ENCODE results near the gene ZPLD1.

Gene ZPLD1

DNA sequence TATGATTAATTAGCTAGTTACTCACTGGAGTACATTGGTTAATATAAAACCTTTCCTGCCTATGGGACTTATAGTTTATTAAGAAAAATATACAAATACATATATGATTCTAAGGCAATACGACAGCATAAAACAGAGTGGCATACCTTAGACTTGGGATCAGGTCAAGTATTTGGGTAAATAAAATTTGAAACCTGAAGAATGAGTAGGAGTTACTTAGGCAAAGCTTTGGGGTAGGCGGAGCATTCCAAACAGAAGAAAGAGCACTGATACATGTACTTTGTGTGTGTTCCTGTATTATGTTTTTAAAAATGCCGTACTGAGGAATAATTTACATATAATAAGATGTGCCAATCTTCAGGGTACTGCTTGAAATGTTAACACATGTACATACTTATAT lies 15.1 kb downstream of the ZPLD1 start:
- H3K9me3 Mint-ChIP-seq = no peaks in the 10 kb centered on the region
- no peak overlapping the region for H3K4me3 Mint-ChIP-seq
- no peaks in the 10 kb centered on the region for H3K36me3 Mint-ChIP-seq
- no peak for ATAC-seq
- peaks cover 6% of the 10 kb centered on the region for H3K4me1 Mint-ChIP-seq
- H3K27ac Mint-ChIP-seq = no peak overlapping the region
- no peaks in the 10 kb centered on the region for H3K27me3 Mint-ChIP-seq

DNA sequence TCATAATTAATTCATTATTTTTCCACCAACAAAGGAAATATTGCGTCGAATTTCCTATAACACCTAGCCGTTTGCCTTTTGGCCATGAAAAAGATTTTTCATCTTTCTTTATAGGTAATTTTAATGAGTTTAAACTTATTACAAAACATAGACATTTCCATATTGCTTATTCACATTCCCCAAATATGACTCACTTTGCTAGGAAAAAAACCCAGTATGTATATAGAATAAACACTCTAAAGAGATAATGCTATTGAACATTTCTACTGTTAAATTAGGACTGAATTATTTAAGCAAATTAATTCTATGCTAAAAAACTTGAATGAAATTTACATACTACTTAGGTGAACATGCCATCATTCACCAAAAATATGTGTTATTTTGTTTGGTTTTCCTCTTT lies 16.2 kb downstream of the ZPLD1 start:
- Mint-ChIP-seq H3K4me3 (no peak overlapping the region), H3K36me3 (no peaks in the 10 kb centered on the region), H3K4me1 (peaks cover 6% of the 10 kb centered on the region), H3K27me3 (no peaks in the 10 kb centered on the region), H3K9me3 (no peaks in the 10 kb centered on the region), H3K27ac (no peak overlapping the region)
- ATAC-seq = no peak

DNA sequence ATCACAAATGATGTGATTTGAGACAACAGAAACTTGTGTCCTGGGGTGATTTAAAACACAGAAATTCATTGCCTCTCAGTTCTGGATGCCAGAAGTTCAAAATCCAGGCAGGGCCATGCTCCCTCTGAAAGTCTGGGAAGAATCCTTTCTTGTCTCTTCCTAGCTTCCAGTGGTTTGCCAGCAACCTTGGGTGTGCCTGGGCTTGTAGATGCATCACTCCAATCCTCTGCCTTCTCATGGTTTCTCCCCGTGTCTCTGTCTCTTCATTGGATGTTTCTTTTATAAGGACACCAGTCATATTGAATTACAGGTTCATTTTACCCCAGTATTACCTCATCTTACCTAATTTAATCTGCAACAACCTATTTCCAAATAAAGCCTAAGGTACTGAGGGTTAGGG lies 16.7 kb downstream of the ZPLD1 start:
- peaks cover 6% of the 10 kb centered on the region for H3K4me1 Mint-ChIP-seq
- ATAC-seq = no peak
- no peak overlapping the region for H3K27ac Mint-ChIP-seq

DNA sequence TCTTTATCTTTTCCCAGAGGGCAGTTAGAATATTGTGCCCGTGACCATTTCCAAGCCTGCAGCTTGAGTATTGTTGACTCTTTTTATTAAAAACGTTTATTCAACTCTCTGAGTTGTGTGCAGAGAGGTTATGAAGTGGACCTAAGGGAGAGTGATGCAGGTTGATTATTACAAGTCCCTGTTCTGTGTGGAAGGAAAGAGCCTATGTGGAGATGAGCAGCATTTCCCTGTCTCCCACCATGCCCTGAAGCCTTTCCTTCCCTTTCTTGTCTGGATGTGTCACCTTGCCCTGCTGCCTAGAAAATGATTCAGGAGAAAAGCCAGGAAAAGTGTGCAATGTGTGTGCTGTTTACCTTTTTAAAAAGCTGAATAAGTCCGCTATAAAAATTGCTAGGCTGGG lies 19.4 kb downstream of the ZPLD1 start:
- Mint-ChIP-seq H3K36me3 (no peaks in the 10 kb centered on the region), H3K27ac (no peak overlapping the region)
- no peak for ATAC-seq

More for the DNA sequence above, 16.7 kb downstream of the ZPLD1 start:
- H3K36me3 Mint-ChIP-seq = no peaks in the 10 kb centered on the region
- H3K9me3 Mint-ChIP-seq = no peaks in the 10 kb centered on the region
- no peaks in the 10 kb centered on the region for H3K27me3 Mint-ChIP-seq
- H3K4me3 Mint-ChIP-seq = no peak overlapping the region

DNA sequence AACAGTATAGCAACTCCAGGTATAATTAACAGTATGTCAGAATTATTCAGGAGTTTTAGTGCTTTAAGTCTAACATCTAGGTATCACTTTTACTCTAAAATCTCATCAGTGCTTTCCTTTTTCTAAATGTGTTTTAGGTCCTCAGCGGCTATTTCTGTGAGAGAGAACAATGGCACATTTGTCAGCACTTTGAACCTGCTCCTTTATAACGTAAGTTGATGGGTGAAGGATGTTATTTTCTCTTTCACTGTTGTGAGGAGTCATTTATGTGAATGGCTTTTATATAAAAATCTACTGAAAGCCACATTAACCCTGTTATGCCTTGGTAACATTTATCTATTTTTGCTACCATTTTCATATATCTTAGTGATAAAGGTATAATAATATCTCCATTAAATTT lies 22.8 kb downstream of the ZPLD1 start:
- Mint-ChIP-seq H3K4me3 (no peak overlapping the region), H3K27me3 (peaks cover under 1% of the 10 kb centered on the region), H3K27ac (no peak overlapping the region), H3K36me3 (no peaks in the 10 kb centered on the region), H3K4me1 (no peaks in the 10 kb centered on the region), H3K9me3 (no peaks in the 10 kb centered on the region)
- no peak for ATAC-seq

More for the DNA sequence above, 19.4 kb downstream of the ZPLD1 start:
- peaks cover 2% of the 10 kb centered on the region for H3K4me1 Mint-ChIP-seq
- H3K27me3 Mint-ChIP-seq = no peaks in the 10 kb centered on the region
- no peaks in the 10 kb centered on the region for H3K9me3 Mint-ChIP-seq
- H3K4me3 Mint-ChIP-seq = no peak overlapping the region

DNA sequence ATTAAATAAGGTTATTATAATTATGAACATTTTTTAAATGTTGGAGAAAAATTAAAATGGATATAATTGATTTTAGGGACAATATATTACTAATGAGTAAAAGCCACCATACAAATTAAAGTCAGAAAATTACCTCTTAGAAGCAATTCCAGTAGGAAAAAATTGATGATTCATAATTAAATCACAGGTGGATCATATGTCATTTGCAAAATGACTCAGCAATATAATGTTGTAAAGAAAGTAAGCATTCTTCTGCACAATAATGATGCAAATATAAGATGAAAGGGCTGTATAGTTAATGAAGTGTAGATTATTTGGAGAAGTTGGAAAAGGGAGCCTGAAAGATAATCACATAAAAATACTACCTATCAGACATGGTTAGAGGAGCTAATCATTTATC lies 25.8 kb downstream of the ZPLD1 start:
- peaks cover 16% of the 10 kb centered on the region for H3K27me3 Mint-ChIP-seq
- no peaks in the 10 kb centered on the region for H3K9me3 Mint-ChIP-seq
- no peak for ATAC-seq
- no peak overlapping the region for H3K27ac Mint-ChIP-seq
- no peak overlapping the region for H3K4me3 Mint-ChIP-seq
- no peaks in the 10 kb centered on the region for H3K36me3 Mint-ChIP-seq
- H3K4me1 Mint-ChIP-seq = no peaks in the 10 kb centered on the region

DNA sequence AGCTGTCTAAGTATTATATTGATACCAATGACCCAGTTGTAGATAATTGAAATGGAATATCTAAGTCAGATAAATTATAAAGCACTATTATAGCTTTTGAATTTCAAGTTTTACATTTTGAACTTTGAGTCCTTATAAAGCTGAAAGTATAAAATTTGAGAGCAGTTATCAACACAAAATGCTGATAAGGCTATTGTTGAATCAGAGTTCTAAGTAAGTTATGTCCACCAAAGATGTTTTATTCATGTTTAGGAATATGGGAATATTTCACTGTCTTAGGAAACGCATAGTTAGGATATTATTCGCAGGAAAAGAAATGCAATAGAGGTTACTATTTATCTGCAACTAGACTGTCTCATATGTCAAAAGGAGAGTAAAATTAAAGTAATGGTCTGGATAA lies 29.4 kb downstream of the ZPLD1 start:
- H3K36me3 Mint-ChIP-seq = no peaks in the 10 kb centered on the region
- no peak overlapping the region for H3K27ac Mint-ChIP-seq
- no peak for ATAC-seq
- no peaks in the 10 kb centered on the region for H3K9me3 Mint-ChIP-seq
- H3K27me3 Mint-ChIP-seq = peaks cover 46% of the 10 kb centered on the region
- no peak overlapping the region for H3K4me3 Mint-ChIP-seq
- H3K4me1 Mint-ChIP-seq = no peaks in the 10 kb centered on the region

DNA sequence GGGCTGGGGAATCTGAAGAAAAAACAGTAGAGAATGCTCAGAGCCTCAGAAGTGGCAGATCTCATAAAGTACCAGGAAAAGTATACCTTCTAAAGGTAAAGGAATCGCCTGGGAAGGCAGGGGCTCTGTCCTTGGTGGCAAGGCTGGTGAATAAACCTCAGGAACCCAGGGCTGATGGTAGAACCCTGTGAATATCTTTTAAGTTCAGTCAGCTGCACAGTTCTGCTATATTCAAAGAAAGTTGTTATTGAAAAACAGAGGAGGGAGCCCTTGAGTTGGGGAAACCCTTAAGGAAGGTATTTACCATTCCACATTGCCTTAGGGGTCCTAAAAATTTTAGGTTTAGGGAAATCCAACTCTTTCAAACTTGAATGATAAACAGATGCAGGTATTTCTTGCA lies 31.2 kb downstream of the ZPLD1 start:
- Mint-ChIP-seq H3K4me3 (no peak overlapping the region), H3K27ac (no peak overlapping the region), H3K9me3 (no peaks in the 10 kb centered on the region), H3K4me1 (no peaks in the 10 kb centered on the region), H3K27me3 (peaks cover 52% of the 10 kb centered on the region), H3K36me3 (no peaks in the 10 kb centered on the region)
- ATAC-seq = no peak

DNA sequence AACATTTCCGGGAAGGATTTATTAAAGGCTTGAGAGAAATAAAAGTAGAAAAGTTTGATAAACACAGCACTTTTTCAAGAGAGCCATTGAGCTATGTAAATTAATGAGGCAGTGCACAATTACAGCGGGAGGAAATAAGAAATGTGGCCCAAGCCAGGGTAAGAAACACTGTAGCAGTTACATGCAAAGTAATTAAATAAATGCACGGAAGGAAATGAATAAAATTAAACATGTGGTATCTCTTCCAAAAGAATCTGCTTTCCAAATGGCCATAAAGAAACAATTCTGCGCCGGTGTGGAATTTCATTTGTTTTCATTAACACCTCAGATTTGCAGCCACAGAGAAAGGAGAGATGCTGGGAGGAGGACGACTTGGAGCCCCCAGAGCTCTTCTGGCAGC lies 35.3 kb downstream of the ZPLD1 start:
- Mint-ChIP-seq H3K9me3 (no peaks in the 10 kb centered on the region), H3K4me3 (no peak overlapping the region), H3K27me3 (peaks cover 40% of the 10 kb centered on the region), H3K36me3 (no peaks in the 10 kb centered on the region), H3K4me1 (no peaks in the 10 kb centered on the region), H3K27ac (no peak overlapping the region)
- ATAC-seq = no peak

DNA sequence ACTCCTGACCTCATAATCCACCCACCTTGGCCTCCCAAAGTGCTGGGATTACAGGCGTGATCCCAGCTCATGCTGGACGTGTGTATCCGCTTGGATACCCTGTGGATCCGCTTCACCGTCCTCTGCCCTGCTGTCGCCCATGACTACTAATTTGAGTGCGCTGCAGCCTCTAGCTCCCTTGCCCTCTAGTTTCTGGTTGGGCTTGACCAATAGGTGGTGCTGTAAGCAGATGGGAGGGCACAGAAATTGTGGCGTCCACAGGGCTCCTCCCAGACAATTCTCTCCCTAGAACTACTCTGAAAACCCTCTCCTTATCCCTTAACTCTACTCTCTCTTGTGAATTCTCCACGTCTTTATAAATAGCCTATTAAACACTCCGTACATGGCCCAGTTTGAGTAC lies 36.2 kb downstream of the ZPLD1 start:
- no peak for ATAC-seq
- no peaks in the 10 kb centered on the region for H3K4me1 Mint-ChIP-seq
- no peaks in the 10 kb centered on the region for H3K9me3 Mint-ChIP-seq
- H3K27me3 Mint-ChIP-seq = peaks cover 32% of the 10 kb centered on the region
- no peak overlapping the region for H3K4me3 Mint-ChIP-seq
- H3K27ac Mint-ChIP-seq = no peak overlapping the region
- no peaks in the 10 kb centered on the region for H3K36me3 Mint-ChIP-seq

DNA sequence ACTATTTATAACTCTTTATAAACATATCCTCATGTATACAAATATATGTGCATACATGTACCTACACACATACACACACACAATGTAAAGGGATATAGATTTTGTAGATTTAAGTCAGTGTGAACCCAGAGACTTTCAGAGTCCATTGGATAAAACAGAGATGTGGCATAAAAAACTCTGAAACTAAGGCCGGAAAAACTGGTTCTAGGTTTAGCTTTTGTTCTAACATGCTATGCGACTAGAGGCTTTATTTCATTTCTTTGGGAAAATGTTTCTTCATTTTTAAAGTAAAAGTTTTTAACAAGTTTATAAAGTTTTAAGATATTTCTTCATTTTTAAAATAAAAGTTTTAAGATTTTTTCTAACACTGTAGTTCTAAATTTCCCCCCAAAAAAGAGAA lies 36.7 kb downstream of the ZPLD1 start:
- Mint-ChIP-seq H3K4me3 (no peak overlapping the region), H3K4me1 (no peaks in the 10 kb centered on the region), H3K36me3 (no peaks in the 10 kb centered on the region), H3K9me3 (no peaks in the 10 kb centered on the region), H3K27me3 (peaks cover 27% of the 10 kb centered on the region), H3K27ac (no peak overlapping the region)
- no peak for ATAC-seq

DNA sequence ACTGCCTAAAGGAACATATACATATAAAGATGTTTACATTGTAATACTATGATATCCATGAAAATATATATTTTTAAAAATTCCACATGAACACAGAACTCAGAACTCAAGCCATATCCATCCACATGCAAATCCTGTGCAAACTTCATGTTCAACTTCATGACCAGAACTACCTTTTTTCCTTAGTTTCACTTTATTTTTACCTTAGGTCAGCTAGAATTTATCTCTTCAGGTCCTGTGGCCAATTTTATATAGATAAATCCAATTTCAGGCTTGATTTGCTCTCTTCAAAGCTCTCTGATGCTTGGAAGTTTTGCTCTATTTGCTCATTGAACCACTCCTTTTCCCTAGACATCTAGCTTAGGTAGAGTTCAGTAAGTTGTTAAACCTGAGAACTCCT lies 38.8 kb downstream of the ZPLD1 start:
- no peaks in the 10 kb centered on the region for H3K9me3 Mint-ChIP-seq
- no peak overlapping the region for H3K27ac Mint-ChIP-seq
- H3K27me3 Mint-ChIP-seq = peaks cover 10% of the 10 kb centered on the region
- no peak for ATAC-seq
- no peaks in the 10 kb centered on the region for H3K4me1 Mint-ChIP-seq
- no peak overlapping the region for H3K4me3 Mint-ChIP-seq
- H3K36me3 Mint-ChIP-seq = no peaks in the 10 kb centered on the region

DNA sequence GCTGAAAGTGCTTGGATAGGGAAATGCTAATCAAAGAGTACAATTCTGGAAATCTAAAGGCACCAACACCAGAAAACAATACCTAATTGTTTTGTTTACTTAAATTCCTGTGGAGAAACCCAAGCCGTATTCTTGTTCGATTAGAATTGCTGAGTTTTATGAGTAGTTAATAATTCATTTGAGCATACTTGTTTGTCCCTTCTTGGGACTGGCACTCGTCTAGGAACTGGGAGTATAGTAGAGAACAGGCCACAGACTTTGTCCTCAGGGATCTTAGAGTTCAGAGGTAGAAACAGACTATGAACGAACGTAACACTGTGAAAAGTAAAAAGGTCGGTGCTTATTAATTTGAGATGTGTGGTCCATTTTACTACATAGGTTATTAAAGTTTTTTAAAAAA lies 39.4 kb downstream of the ZPLD1 start:
- H3K9me3 Mint-ChIP-seq = no peaks in the 10 kb centered on the region
- H3K27me3 Mint-ChIP-seq = peaks cover 7% of the 10 kb centered on the region
- no peak overlapping the region for H3K4me3 Mint-ChIP-seq
- H3K36me3 Mint-ChIP-seq = no peaks in the 10 kb centered on the region
- ATAC-seq = no peak
- H3K4me1 Mint-ChIP-seq = no peaks in the 10 kb centered on the region
- H3K27ac Mint-ChIP-seq = no peak overlapping the region

DNA sequence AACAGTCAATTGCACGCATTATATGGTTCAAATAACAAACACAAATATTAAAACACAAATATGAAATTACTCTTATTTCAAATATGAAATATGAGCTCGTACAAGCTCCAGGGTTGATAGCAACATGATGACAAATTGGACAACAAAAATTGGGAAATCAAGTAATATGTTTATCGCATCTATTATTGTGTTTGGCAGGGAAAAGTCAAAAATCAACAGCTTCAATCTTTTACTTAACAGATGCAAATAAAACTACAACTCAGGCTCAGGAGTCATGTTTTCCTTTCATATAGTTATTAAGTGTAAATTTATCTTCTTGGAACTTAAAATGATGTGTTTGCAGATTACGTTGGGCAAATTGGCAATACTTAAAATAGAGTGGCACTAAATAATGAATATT lies 41.4 kb downstream of the ZPLD1 start:
- no peaks in the 10 kb centered on the region for H3K27me3 Mint-ChIP-seq

DNA sequence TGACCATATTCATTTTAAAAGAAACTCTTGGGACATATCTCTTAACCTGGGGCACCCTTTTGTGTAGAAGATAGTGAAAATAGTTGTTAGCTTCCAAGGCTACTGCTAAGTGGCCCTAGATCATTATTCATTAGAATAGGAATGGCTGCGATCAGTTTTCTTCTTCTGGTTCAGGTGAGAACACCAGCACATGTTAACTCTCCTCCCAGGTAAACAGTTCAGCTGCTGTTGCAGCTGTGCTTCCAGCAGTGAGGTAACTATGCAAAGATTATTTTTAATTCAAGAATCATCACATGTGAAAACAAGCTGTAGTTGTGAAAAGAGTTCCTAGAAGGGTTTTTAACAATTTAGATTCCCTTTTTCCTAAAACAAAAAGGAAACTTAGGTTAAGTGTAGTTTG lies 43.3 kb downstream of the ZPLD1 start:
- no peak overlapping the region for H3K4me3 Mint-ChIP-seq
- H3K27ac Mint-ChIP-seq = no peak overlapping the region
- ATAC-seq = no peak
- H3K27me3 Mint-ChIP-seq = no peaks in the 10 kb centered on the region
- H3K4me1 Mint-ChIP-seq = no peaks in the 10 kb centered on the region
- H3K9me3 Mint-ChIP-seq = no peaks in the 10 kb centered on the region
- H3K36me3 Mint-ChIP-seq = no peaks in the 10 kb centered on the region

More for the DNA sequence above, 41.4 kb downstream of the ZPLD1 start:
- H3K4me1 Mint-ChIP-seq = no peaks in the 10 kb centered on the region
- no peak for ATAC-seq
- no peak overlapping the region for H3K4me3 Mint-ChIP-seq
- no peak overlapping the region for H3K27ac Mint-ChIP-seq
- H3K9me3 Mint-ChIP-seq = no peaks in the 10 kb centered on the region
- no peaks in the 10 kb centered on the region for H3K36me3 Mint-ChIP-seq

DNA sequence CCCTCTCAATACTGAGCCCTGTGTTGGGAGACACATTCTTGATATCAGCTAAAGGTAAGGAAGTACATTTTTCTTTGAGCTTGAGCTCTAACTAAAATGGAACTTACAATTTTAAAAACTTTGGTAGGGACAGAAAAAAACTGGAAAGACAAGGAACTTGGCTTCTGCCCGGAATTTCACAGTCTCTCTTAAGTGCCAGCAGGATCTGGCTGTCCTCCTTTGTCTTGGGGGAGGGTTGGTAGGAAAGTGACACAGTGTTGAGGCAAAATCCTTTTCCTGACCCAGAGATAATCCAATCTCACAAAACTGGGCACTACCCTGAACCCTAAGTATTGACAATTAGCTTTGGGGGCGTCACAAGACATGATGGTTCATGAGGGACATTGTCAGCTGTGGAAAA lies 45.3 kb downstream of the ZPLD1 start:
- H3K4me1 Mint-ChIP-seq = no peaks in the 10 kb centered on the region
- H3K36me3 Mint-ChIP-seq = no peaks in the 10 kb centered on the region
- no peak overlapping the region for H3K4me3 Mint-ChIP-seq
- H3K27me3 Mint-ChIP-seq = peaks cover 5% of the 10 kb centered on the region
- H3K9me3 Mint-ChIP-seq = no peaks in the 10 kb centered on the region
- H3K27ac Mint-ChIP-seq = no peak overlapping the region
- no peak for ATAC-seq

DNA sequence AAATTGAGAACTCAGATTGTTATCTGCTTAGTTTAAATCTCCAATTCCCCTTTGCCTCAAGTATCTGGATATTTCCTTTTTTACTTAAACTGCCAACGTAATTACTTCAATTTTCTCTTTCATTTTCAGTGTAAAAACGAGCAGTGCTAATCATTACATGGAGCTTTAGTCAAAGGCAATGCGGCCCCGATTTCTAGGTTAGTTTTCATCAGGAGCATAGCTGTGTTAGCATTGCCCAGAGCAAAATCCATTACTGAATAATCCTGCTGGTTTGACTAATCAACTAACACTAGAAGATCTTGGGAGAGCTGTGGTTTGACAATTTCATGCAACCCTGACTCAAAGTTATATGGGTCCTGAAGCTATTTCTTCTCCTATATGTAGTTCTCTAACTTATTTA lies 46.2 kb downstream of the ZPLD1 start:
- Mint-ChIP-seq H3K36me3 (no peaks in the 10 kb centered on the region), H3K9me3 (no peaks in the 10 kb centered on the region), H3K27me3 (peaks cover 9% of the 10 kb centered on the region), H3K4me1 (no peaks in the 10 kb centered on the region), H3K27ac (no peak overlapping the region), H3K4me3 (no peak overlapping the region)
- no peak for ATAC-seq

Data from stimulated activated memory B cell treated with anti-CD40 and anti-IgM and Interleukin-4, amounts not matched to agents 10 μg/mL and 1 μg/mL and 100 μg/mL, for 72 hours (primary cell).